Endothelial cell of umbilical vein (primary cell): ENCODE measurements around the gene KIAA1755. TPM values are rescaled to one million over a fixed set of nuclear protein-coding genes. Genes with fewer than 3 reads are reported as not detected.

ENCODE experiments used
- BruUV-seq: library from RNA; stranded (reverse); fragments of 400-500 nt; replicated peaks from 2 replicates; lab custom pipeline; 2021; lab: Mats Ljungman, UMichigan
- CTCF ChIA-PET: fragments of 300-600, 350-600 bp; sonication (Branson Sonifier 250); formaldehyde crosslinking; loops from one replicate; lab custom pipeline; 2021; ENCODE audit warnings: antibody characterized with exemption, inconsistent platforms; lab: Charles Lee
- POLR2A ChIA-PET: fragments of 300-600, 350-600 bp; sonication (Branson Sonifier 250); formaldehyde crosslinking; loops from one replicate; lab custom pipeline; 2021; ENCODE audit warnings: antibody characterized with exemption, inconsistent platforms; lab: Charles Lee
- DNase-seq: peaks from one replicate; pipeline ENCODE4 v3.0.0-alpha.2; 2011; ENCODE audit warnings: low read depth, low spot score
- FAIRE-seq: peaks from 2 replicates; lab custom pipeline; 2011; peaks lifted over from hg19 to GRCh38; lab: Jason Lieb, UNC
- H2AFZ ChIP-seq: 2 replicates; pipeline ENCODE4 v1.6.0; 2012; ENCODE audit warnings: low read depth, low read length, control low read depth, inconsistent platforms
- H3K27ac ChIP-seq: 2 replicates; pipeline ENCODE4 v1.5.1; 2011; ENCODE audit warnings: low read depth, mild to moderate bottlenecking, control low read depth, low read length, moderate library complexity; ENCODE audit not compliant: insufficient read depth
- H3K27me3 ChIP-seq, 2 experiments: 2 replicates each; pipeline versions ENCODE4 v1.6.0 to v1.6.1; 2011; ENCODE audit warnings: low read length in 2 of 2, mixed read lengths in 1 of 2; ENCODE audit not compliant: control insufficient read depth in 2 of 2, insufficient read depth in 2 of 2
- H3K36me3 ChIP-seq, 2 experiments: 2 replicates in 1 of 2; 3 replicates in 1 of 2; pipeline ENCODE4 v1.5.1; 2011; ENCODE audit warnings: low read length in 2 of 2, mild to moderate bottlenecking in 1 of 2, moderate library complexity in 1 of 2; ENCODE audit not compliant: control insufficient read depth in 2 of 2, insufficient read depth in 2 of 2; ENCODE audit errors: extremely low read depth in 1 of 2
- H3K4me1 ChIP-seq: 3 replicates; pipeline ENCODE4 v1.5.1; 2011; ENCODE audit warnings: mild to moderate bottlenecking, low read length; ENCODE audit not compliant: control insufficient read depth, insufficient read depth; ENCODE audit errors: extremely low read depth
- H3K4me2 ChIP-seq: 2 replicates; pipeline ENCODE4 v1.6.1; 2011; ENCODE audit warnings: low read length, control low read depth, mixed read lengths; ENCODE audit not compliant: insufficient read depth
- H3K4me3 ChIP-seq, 3 experiments: fragments of 200-600 bp in 1 of 3; sonication (generic), shearing (Covaris generic) in 1 of 3; replicated peaks in 1 of 3; 2 replicates each; pipeline ENCODE4 v1.5.1; 2011 to 2016; ENCODE audit warnings: control low read depth in 3 of 3, low read length in 3 of 3, mild to moderate bottlenecking in 2 of 3, inconsistent platforms in 1 of 3, low read depth in 1 of 3, moderate library complexity in 1 of 3; ENCODE audit not compliant: insufficient read depth in 1 of 3
- H3K79me2 ChIP-seq: 2 replicates; pipeline ENCODE4 v1.6.0; 2012; ENCODE audit warnings: low read length, inconsistent platforms; ENCODE audit not compliant: control insufficient read depth, insufficient read depth
- H3K9ac ChIP-seq: replicated peaks from 2 replicates; pipeline ENCODE3; 2011; ENCODE audit warnings: low read length, control low read depth; ENCODE audit not compliant: insufficient read depth; ENCODE audit errors: extremely low read depth
- H3K9me1 ChIP-seq: replicated peaks from 3 replicates; pipeline ENCODE4 v1.6.0; 2011; ENCODE audit warnings: mild to moderate bottlenecking, low read length; ENCODE audit not compliant: control insufficient read depth, insufficient read depth; ENCODE audit errors: extremely low read depth
- H3K9me3 ChIP-seq: replicated peaks from 2 replicates; pipeline ENCODE4 v1.5.1; 2012; ENCODE audit warnings: low read length, inconsistent platforms; ENCODE audit not compliant: control insufficient read depth, insufficient read depth
- H4K20me1 ChIP-seq: replicated peaks from 2 replicates; pipeline ENCODE3; 2011; ENCODE audit warnings: mild to moderate bottlenecking, low read length; ENCODE audit not compliant: control insufficient read depth, insufficient read depth; ENCODE audit errors: extremely low read depth
- CTCF ChIP-seq, 2 donors: IDR thresholded peaks; 1 replicate in 1 of 2; 2 replicates in 1 of 2; pipeline ENCODE4 v1.5.1; 2011; ENCODE audit warnings: low read length in 2 of 2, mild to moderate bottlenecking in 2 of 2, moderate library complexity in 2 of 2, control low read depth in 1 of 2, inconsistent platforms in 1 of 2, low read depth in 1 of 2; ENCODE audit not compliant: insufficient read depth in 1 of 2; ENCODE audit errors: extremely low read depth in 1 of 2
- EZH2 ChIP-seq: IDR thresholded peaks from 2 replicates; pipeline ENCODE4 v1.6.1; 2012; ENCODE audit warnings: borderline replicate concordance, low read depth, mild to moderate bottlenecking, moderate library complexity, low read length, inconsistent platforms; ENCODE audit not compliant: severe bottlenecking
- FOS ChIP-seq: IDR thresholded peaks from 2 replicates; pipeline ENCODE4 v1.6.1; 2011; ENCODE audit warnings: mild to moderate bottlenecking, low read length, moderate library complexity, borderline replicate concordance; ENCODE audit not compliant: insufficient read depth
- GATA2 ChIP-seq: IDR thresholded peaks from 2 replicates; pipeline ENCODE4 v1.7.0; 2011; ENCODE audit warnings: low read depth, mild to moderate bottlenecking, moderate library complexity, mixed read lengths, low read length; ENCODE audit not compliant: insufficient read length, insufficient read depth
- JUN ChIP-seq: IDR thresholded peaks from 2 replicates; pipeline ENCODE4 v1.6.1; 2011; ENCODE audit warnings: borderline replicate concordance, low read depth; ENCODE audit not compliant: insufficient read length, insufficient read depth
- MAX ChIP-seq: IDR thresholded peaks from 2 replicates; pipeline ENCODE4 v1.6.1; 2011; ENCODE audit not compliant: insufficient read depth, insufficient read length
- MYC ChIP-seq: IDR thresholded peaks from one replicate; pipeline ENCODE4 v1.6.1; 2011; ENCODE audit warnings: mild to moderate bottlenecking, low read depth, low read length
- POLR2A ChIP-seq: IDR thresholded peaks from 2 replicates; pipeline ENCODE4 v1.6.1; 2012; ENCODE audit warnings: low read depth, mild to moderate bottlenecking, control low read depth, low read length
- POLR2AphosphoS5 ChIP-seq: IDR thresholded peaks from 2 replicates; pipeline ENCODE4 v1.6.1; 2012; ENCODE audit warnings: low read depth, mild to moderate bottlenecking, control low read depth, low read length, moderate library complexity; ENCODE audit not compliant: insufficient read depth
- dilution Hi-C: fragments of 300-500 bp; cut with MboI; formaldehyde crosslinking; loops from one replicate; pipeline ENCODE4 v1.15.0; 2019; ENCODE audit warnings: low sequenced_read_pairs; ENCODE audit not compliant: extremely low pct_ligation_motif_present
- intact Hi-C: fragments of 100-400 bp; cut with micrococcal nuclease; formaldehyde crosslinking; loops from one replicate; pipeline ENCODE4 v1.10.0; 2022
- polyA plus RNA-seq, 4 experiments: library from polyadenylated mRNA; depleted of rRNA in 3 of 4; stranded (reverse) in 3 of 4; unstranded in 1 of 4; fragments of >200 nt; gene quantifications; 2 replicates each; pipeline versions ENCODE4 v1.2.1 to v1.2.3, GENCODE V29; 2011 to 2012; ENCODE audit warnings: missing spikeins in 1 of 4
- total RNA-seq: library from RNA; stranded (reverse); gene quantifications from 2 replicates; pipeline ENCODE4 v1.2.3, GENCODE V29; 2021

The KIAA1755 gene
- total and polyA plus RNA-seq, 2 donors (not counting 3 experiments of a cell fraction or from before 2014, with no cell fraction given) = 0.36 to 0.51 TPM

- Histone ChIP-seq H3K36me3 (no peaks in the 10 kb centered on the region), H3K4me2 (no peak overlapping the region), H3K9me1 (no peaks in the 10 kb centered on the region), H3K27ac (no peak overlapping the region), H3K4me1 (no peaks in the 10 kb centered on the region), H3K9ac (no peak overlapping the region), H3K9me3 (no peaks in the 10 kb centered on the region), H3K27me3 (no peaks in the 10 kb centered on the region), H3K4me3 (no peak overlapping the region), H4K20me1 (no peaks in the 10 kb centered on the region), H2AFZ (no peak overlapping the region), H3K79me2 (no peaks in the 10 kb centered on the region)
- intact Hi-C loops (no loop called here), dilution Hi-C loops (no loop called here)
- DNase-seq (no peak), FAIRE-seq (no peak)
- CTCF ChIA-PET = interaction anchor here (0.6 to 1.3 kb wide), 4 partner anchors 8 to 25 kb away, joined by 3 to 4 read pairs (median 4); no protein-coding TSS in a partner anchor
- POLR2A ChIA-PET = no interaction called here
- no TSS peak for BruUV-seq
- TF ChIP-seq MYC (no peak), GATA2 (no peak), JUN (no peak), FOS (no peak), POLR2AphosphoS5 (no peak), EZH2 (no peak), MAX (no peak), POLR2A (no peak), CTCF (IDR thresholded peaks at IDR 0.05; ENCODE audit: extremely low read depth in 1 of 2, insufficient read depth in 1 of 2, low read depth in 1 of 2, low read length in 2 of 2) (no peak)
These were observed 62.2 kb downstream of the KIAA1755 start for GRCh38 chr20:38198238-38198861.
